PFSK-1 (cell line): ENCODE results near the gene TMEM233.

Experiments
- POLR2AphosphoS5 ChIP-seq: IDR thresholded peaks from 2 replicates; pipeline ENCODE4 v1.6.1; 2012; ENCODE audit warnings: low read depth, mild to moderate bottlenecking, control low read depth, low read length, moderate library complexity
- SIN3A ChIP-seq: IDR thresholded peaks from 2 replicates; pipeline ENCODE4 v1.6.1; 2012; ENCODE audit warnings: mild to moderate bottlenecking, low read length, moderate library complexity, borderline replicate concordance; ENCODE audit not compliant: insufficient read depth
- TAF1 ChIP-seq: IDR thresholded peaks from 2 replicates; pipeline ENCODE4 v1.6.1; 2012; ENCODE audit warnings: low read length, control low read depth, borderline replicate concordance; ENCODE audit not compliant: insufficient read depth
- TF ChIP-seq, protein P1 (sequence below), 2 experiments: IDR thresholded peaks; 2 replicates each; pipeline versions ENCODE4 v1.6.1 to v1.8.0; 2011 to 2012; ENCODE audit warnings: low read depth in 2 of 2, low read length in 2 of 2, control low read depth in 1 of 2, inconsistent platforms in 1 of 2, mild to moderate bottlenecking in 1 of 2, moderate library complexity in 1 of 2; ENCODE audit not compliant: insufficient read depth in 1 of 2

DNA sequence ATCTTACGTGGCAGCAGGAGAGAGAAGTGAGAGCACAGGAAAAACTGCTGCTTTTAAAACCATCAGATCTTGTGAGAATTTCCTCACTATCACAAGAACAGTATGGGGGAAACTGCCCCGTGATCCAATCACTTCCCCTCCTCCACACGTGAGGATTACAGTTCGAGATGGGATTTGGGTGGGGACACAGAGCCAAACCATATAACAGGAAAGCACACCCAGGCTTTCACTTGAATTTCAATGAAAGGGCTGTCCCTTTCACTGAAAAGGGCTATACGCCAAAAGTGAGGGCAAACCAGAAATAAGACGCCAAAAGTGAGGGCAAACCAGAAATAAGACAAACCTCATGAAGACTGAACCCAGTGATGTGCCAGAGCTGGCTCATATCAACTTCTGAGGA, 22.8 kb upstream of the TMEM233 start:
- TF ChIP-seq TAF1 (no peak), POLR2AphosphoS5 (no peak), SIN3A (no peak)
- TF ChIP-seq, protein P1, sequence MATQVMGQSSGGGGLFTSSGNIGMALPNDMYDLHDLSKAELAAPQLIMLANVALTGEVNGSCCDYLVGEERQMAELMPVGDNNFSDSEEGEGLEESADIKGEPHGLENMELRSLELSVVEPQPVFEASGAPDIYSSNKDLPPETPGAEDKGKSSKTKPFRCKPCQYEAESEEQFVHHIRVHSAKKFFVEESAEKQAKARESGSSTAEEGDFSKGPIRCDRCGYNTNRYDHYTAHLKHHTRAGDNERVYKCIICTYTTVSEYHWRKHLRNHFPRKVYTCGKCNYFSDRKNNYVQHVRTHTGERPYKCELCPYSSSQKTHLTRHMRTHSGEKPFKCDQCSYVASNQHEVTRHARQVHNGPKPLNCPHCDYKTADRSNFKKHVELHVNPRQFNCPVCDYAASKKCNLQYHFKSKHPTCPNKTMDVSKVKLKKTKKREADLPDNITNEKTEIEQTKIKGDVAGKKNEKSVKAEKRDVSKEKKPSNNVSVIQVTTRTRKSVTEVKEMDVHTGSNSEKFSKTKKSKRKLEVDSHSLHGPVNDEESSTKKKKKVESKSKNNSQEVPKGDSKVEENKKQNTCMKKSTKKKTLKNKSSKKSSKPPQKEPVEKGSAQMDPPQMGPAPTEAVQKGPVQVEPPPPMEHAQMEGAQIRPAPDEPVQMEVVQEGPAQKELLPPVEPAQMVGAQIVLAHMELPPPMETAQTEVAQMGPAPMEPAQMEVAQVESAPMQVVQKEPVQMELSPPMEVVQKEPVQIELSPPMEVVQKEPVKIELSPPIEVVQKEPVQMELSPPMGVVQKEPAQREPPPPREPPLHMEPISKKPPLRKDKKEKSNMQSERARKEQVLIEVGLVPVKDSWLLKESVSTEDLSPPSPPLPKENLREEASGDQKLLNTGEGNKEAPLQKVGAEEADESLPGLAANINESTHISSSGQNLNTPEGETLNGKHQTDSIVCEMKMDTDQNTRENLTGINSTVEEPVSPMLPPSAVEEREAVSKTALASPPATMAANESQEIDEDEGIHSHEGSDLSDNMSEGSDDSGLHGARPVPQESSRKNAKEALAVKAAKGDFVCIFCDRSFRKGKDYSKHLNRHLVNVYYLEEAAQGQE (IDR thresholded peaks at IDR 0.05; ENCODE audit: insufficient read depth in 1 of 2, low read depth in 2 of 2, low read length in 2 of 2): no peak
